ENCODE results near the gene HELZ2. TPM values are rescaled to one million over a fixed set of nuclear protein-coding genes. Genes with fewer than 3 reads are reported as not detected.

The HELZ2 gene
- total and polyA plus RNA-seq, 8 donors, result 14.0 to 53.3 (median 22.2) TPM

DNA sequence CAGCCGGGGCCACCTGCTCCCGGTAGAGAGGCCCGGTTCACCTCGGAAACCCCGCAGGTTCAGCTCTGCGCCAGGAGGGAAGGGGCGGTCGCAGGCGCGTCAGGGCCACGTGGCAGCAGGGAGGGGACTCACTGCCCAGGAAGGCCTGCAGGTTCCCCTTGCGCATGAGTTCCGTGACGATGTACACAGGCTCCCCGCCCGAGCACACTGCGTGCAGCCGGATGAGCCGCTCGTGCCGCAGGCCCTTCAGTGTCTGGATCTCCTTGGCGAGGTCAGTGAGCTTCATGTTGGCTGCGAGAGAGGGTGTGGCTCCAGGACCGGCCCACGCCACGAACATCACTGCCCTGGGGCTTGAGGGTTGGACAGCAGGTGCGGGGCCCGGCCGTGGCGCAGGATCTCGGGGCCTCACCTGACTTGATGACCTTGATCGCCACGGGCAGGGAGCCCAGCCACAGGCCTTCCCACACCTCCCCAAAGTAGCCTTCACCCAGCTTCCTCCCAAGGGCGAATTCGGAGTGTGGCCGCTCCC, 31.9 kb downstream of the HELZ2 start:
- no peak for ATAC-seq
- peaks cover 4 to 20% of the 10 kb centered on the region in 2 donors for H3K4me1 ChIP-seq
- intact Hi-C loops (cut with DNase I), result no loop called here

DNA sequence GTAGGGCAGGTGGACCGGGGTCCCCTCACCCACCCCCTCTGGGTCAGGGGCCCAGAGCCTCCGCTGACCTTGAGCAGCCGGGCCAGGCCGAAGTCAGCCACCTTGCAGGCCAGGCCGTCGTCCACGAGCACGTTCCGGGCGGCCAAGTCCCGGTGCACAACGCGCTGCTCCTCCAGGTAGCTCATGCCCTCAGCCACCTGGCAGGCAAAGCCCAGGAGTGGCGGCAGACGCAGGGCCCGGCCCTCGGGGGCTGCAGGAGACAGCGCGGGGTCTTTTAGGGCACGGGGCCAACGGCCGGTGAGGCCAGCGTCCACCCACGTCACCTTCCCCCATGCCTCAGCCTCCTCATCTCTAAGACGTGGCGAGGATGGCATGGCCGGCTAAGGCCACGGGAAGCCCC, 32.7 kb downstream of the HELZ2 start:
- Histone ChIP-seq H3K36me3 (no peaks in the 10 kb centered on the region), H3K27ac (no peak overlapping the region), H3K4me1 (peaks cover 11 to 28% of the 10 kb centered on the region in 2 donors), H3K27me3 (peaks cover 0 to 33% of the 10 kb centered on the region in 2 donors), H3K9me3 (no peaks in the 10 kb centered on the region), H3K4me3 (no peak overlapping the region)
- no peak for TF ChIP-seq CTCF (IDR thresholded peaks at IDR 0.05)
- DNase-seq (no peak), ATAC-seq (no peak)
- intact Hi-C loops (cut with DNase I), result no loop called here

More for the DNA sequence above, 31.9 kb downstream of the HELZ2 start:
- no peak for DNase-seq
- Histone ChIP-seq H3K4me3 (no peak overlapping the region), H3K36me3 (no peaks in the 10 kb centered on the region), H3K9me3 (no peaks in the 10 kb centered on the region), H3K27ac (no peak overlapping the region), H3K27me3 (peaks cover 0 to 33% of the 10 kb centered on the region in 2 donors)
- TF ChIP-seq CTCF (IDR thresholded peaks at IDR 0.05), result no peak

DNA sequence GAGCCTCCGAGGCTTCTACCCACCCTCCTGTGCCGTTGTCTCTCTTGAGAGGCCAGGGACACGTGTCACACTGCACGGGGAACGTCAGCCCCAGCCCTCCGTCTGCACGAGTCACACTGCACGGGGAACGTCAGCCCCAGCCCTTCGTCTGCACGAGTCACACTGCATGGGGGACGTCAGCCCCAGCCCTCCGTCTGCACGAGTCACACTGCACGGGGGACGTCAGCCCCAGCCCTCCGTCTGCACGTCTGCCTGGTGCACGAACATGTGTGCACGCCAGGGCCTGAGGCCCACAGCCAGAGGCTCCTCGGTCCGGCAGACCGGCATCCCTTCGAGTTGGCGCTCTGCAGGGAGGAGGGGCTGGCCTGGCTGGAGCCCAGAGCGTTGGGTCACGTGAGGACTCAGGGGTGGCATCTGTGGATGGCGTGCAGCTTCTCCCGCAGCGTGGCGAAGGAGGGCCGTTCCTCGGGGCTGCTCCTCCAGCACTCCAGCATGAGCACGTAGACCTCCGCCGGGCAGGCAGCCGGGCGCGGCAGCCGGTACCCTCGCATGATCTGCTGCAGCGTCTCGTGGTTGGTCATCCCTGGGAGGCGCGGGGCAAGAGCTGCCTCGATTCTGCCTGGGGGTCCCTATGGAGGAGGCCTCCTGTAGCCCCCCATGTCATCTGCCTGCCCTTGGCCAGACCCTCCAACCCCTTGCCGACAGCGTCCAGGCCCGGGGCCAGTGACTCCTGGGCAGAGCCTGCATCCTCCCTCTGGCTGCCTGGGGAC, 33.4 kb downstream of the HELZ2 start:
- H3K27me3 ChIP-seq, result peaks cover 0 to 28% of the 10 kb centered on the region in 2 donors
- DNase-seq (no peak), ATAC-seq (no peak)
- intact Hi-C loops (cut with DNase I), result no loop called here
- H3K4me1 ChIP-seq, result peaks cover 13 to 31% of the 10 kb centered on the region in 2 donors
- TF ChIP-seq CTCF (IDR thresholded peaks at IDR 0.05), result no peak
- no peak overlapping the region for H3K27ac ChIP-seq
- no peak overlapping the region for H3K4me3 ChIP-seq
- no peaks in the 10 kb centered on the region for H3K36me3 ChIP-seq
- H3K9me3 ChIP-seq, result no peaks in the 10 kb centered on the region

DNA sequence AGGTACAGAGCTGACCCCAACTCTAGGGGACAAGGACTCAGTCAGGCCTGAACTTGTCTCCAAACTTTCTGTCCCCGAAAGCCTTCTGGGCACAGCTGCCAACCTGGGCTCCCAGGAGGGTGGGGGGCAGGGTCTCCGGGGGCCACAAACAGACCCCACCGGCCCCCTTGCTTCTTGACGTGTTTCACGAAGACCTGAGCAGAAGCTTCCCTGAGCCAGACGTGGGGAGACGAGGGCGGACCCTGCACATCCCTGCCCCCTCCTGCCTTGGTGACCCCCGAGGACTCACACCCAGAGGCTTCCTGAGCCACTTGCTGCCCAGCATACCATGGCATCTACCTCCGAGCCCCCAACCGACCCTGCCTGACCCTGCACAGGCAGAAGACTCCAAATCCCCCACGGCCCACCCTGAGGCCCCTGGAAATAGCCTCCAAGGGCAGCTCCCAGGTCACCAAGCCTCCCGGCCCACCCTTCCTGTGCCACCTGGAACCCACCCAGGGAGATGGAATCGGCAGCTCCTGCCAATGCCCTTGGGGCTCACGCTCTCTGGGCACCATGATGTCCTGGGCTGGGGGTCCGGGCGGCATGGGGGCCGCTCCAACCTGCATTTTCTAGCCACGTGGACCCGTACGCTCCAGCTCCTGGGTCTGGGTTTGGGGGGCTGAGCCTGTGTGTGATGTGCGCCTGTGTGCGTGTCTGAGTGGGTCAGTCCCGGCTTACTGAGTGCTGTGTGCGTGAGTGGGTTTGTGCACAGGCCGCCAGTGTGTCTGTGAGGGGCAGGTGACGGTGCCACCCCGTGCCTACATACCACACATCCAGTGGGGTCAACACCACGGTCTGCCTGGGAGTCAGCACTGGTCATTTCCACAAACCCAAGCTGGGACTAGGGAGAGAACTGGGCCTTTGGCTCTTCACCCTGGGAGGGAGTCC, 34.3 kb downstream of the HELZ2 start:
- no peaks in the 10 kb centered on the region for H3K36me3 ChIP-seq
- DNase-seq, result no peak
- ATAC-seq, result no peak
- no peak overlapping the region for H3K27ac ChIP-seq
- H3K9me3 ChIP-seq, result no peaks in the 10 kb centered on the region
- H3K27me3 ChIP-seq, result peaks cover 0 to 28% of the 10 kb centered on the region in 2 donors
- no peak for TF ChIP-seq CTCF (IDR thresholded peaks at IDR 0.05)
- peaks cover 13 to 31% of the 10 kb centered on the region in 2 donors for H3K4me1 ChIP-seq
- H3K4me3 ChIP-seq, result no peak overlapping the region
- intact Hi-C loops (cut with DNase I), result no loop called here

DNA sequence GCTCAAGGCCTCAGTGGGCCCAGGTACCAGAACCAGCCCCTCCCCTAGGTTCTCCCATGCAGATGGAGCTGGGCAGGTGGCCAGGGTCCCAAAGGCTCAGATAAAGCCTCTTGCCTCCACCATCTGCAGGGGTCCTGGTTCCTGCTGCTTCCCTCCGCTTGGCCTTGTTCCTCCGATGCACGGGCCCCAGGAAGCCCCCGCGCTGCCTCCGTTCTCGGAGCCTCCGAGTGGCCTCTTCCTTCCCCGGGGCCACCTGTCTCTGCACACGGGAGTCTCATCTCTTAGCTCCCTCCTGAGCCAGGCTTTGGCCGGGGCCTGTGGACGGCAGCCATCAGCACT, 35.0 kb downstream of the HELZ2 start:
- Histone ChIP-seq H3K9me3 (no peaks in the 10 kb centered on the region), H3K36me3 (no peaks in the 10 kb centered on the region), H3K4me1 (peaks cover 13 to 31% of the 10 kb centered on the region in 2 donors), H3K27me3 (peaks cover 0 to 28% of the 10 kb centered on the region in 2 donors), H3K27ac (no peak overlapping the region), H3K4me3 (no peak overlapping the region)
- ATAC-seq, result no peak
- no peak for TF ChIP-seq CTCF (IDR thresholded peaks at IDR 0.05)
- intact Hi-C loops (cut with DNase I), result no loop called here
- DNase-seq, result no peak

Data from left lung (tissue), 10 donors.